GM12864 (cell line): ENCODE measurements around the gene TOP3B.
"Not testable (repeated sequence)": the region's sequence is repeated elsewhere in the genome, so short reads cannot be mapped to it uniquely, and the experiment has no call there.

Source experiments
- DNase-seq: peaks from one replicate; pipeline ENCODE4 v3.0.0-alpha.2; 2011; ENCODE audit warnings: low read depth
- H3K4me3 ChIP-seq: 2 replicates; pipeline ENCODE4 v1.5.1; 2011; ENCODE audit warnings: mild to moderate bottlenecking, low read depth, low read length, control low read depth
- CTCF ChIP-seq: IDR thresholded peaks from 2 replicates; pipeline ENCODE4 v1.5.1; 2011; ENCODE audit warnings: low read depth, mild to moderate bottlenecking, moderate library complexity, low read length, control low read depth, inconsistent platforms; ENCODE audit errors: missing control alignments

The TOP3B gene

GRCh38 chr22:21943571-21944448 lies 38.8 kb downstream of the TOP3B start:
- no peak for TF ChIP-seq CTCF
- DNase-seq: no peak
- no peak overlapping the region for H3K4me3 ChIP-seq

- no peak for TF ChIP-seq CTCF
- DNase-seq: no peak
- H3K4me3 ChIP-seq: no peak overlapping the region
Measured at GRCh38 chr22:21942407-21943343, 39.9 kb downstream of the TOP3B start.

GRCh38 chr22:21941921-21942320 lies 40.7 kb downstream of the TOP3B start:
- DNase-seq: no peak
- H3K4me3 ChIP-seq: no peak overlapping the region
- no peak for TF ChIP-seq CTCF

- DNase-seq: no peak
- no peak for TF ChIP-seq CTCF
- no peak overlapping the region for H3K4me3 ChIP-seq
Measured at GRCh38 chr22:21940521-21940920, 42.1 kb downstream of the TOP3B start.

GRCh38 chr22:21939935-21940334 lies 42.7 kb downstream of the TOP3B start:
- DNase-seq, H3K4me3 ChIP-seq: not testable (repeated sequence)

- DNase-seq: no peak
- H3K4me3 ChIP-seq: no peak overlapping the region
- no peak for TF ChIP-seq CTCF
Measured at GRCh38 chr22:21939461-21939913, 43.1 kb downstream of the TOP3B start.

- no peak overlapping the region for H3K4me3 ChIP-seq
- no peak for DNase-seq
Measured at GRCh38 chr22:21938906-21939305, 43.7 kb downstream of the TOP3B start.

More at GRCh38 chr22:21938906-21939305, 43.7 kb downstream of the TOP3B start:
- TF ChIP-seq CTCF: no peak
